ENCODE measurements around the gene BIRC7.

The BIRC7 gene

GRCh38 chr20:63284544-63284949 lies 48.8 kb downstream of the BIRC7 start:
- DNase-seq, result no peak

- DNase-seq, result no peak
These were observed 49.3 kb downstream of the BIRC7 start for GRCh38 chr20:63284981-63285524.

- no peak for DNase-seq
These were observed 50.2 kb downstream of the BIRC7 start for GRCh38 chr20:63285636-63286615.

GRCh38 chr20:63286781-63287696 lies 51.3 kb downstream of the BIRC7 start:
- DNase-seq, result no peak

- no peak for DNase-seq
These were observed 52.2 kb downstream of the BIRC7 start for GRCh38 chr20:63287697-63288580.

- no peak for DNase-seq
These were observed 53.0 kb downstream of the BIRC7 start for GRCh38 chr20:63288581-63289251.

- DNase-seq, result no peak
These were observed 53.8 kb downstream of the BIRC7 start for GRCh38 chr20:63289311-63290135.
